Right atrium auricular region (tissue), 2 donors: ENCODE data around the gene RDH13. TPM values are rescaled to one million over a fixed set of nuclear protein-coding genes. Genes with fewer than 3 reads are reported as not detected.
"Not testable (repeated sequence)": the region's sequence is repeated elsewhere in the genome, so short reads cannot be mapped to it uniquely, and the experiment has no call there.

Experiments
- DNase-seq: peaks from one replicate; pipeline ENCODE4 v3.0.0-alpha.2; 2019; ENCODE audit warnings: low spot score
- H3K27ac ChIP-seq, 2 donors: fragments of 200-600 bp; sonication (generic); 1 replicate in 1 of 2; 2 replicates in 1 of 2; pipeline ENCODE4 v1.5.1; 2016 to 2019
- H3K27me3 ChIP-seq, 2 donors: fragments of 200-600 bp; sonication (generic); one replicate each; pipeline versions ENCODE4 v1.5.1 to v1.6.0; 2017 to 2019
- H3K36me3 ChIP-seq: fragments of 200-600 bp; sonication (generic); one replicate; pipeline ENCODE4 v1.5.1; 2016
- H3K4me1 ChIP-seq, 2 donors: fragments of 200-600 bp; sonication (generic); one replicate each; pipeline versions ENCODE4 v1.5.1 to v1.6.0; 2017 to 2019
- H3K4me3 ChIP-seq, 2 donors: fragments of 200-600 bp; sonication (generic); 1 replicate in 1 of 2; 2 replicates in 1 of 2; pipeline ENCODE4 v1.5.1; 2017 to 2019; ENCODE audit warnings: mild to moderate bottlenecking in 1 of 2, moderate library complexity in 1 of 2
- H3K9me3 ChIP-seq, 2 donors: fragments of 200-600 bp; sonication (generic); one replicate each; pipeline ENCODE4 v1.5.1; 2019
- CTCF ChIP-seq, 2 donors: fragments of 200-600 bp; sonication (generic); IDR thresholded peaks; one replicate each; pipeline ENCODE4 v1.5.1; 2019; ENCODE audit warnings: antibody characterized with exemption in 2 of 2
- total RNA-seq, 2 donors: library from RNA; depleted of rRNA; stranded (reverse); fragments of >200 nt; gene quantifications; one replicate each; pipeline ENCODE4 v1.1.0, GENCODE V29; 2016

Gene RDH13
- total RNA-seq, 2 donors from 2014 or later, result 26.5 to 28.1 TPM

GRCh38 chr19:55042344-55042678 is 20.6 kb downstream of the RDH13 start:
- H3K4me1 ChIP-seq, result no peaks in the 10 kb centered on the region
- peaks cover 46% of the 10 kb centered on the region for H3K36me3 ChIP-seq
- no peaks in the 10 kb centered on the region for H3K9me3 ChIP-seq
- no peak overlapping the region for H3K27ac ChIP-seq
- TF ChIP-seq CTCF (IDR thresholded peaks at IDR 0.05), result no peak
- DNase-seq, result no peak
- H3K4me3 ChIP-seq, result no peak overlapping the region
- H3K27me3 ChIP-seq, result no peaks in the 10 kb centered on the region

- Histone ChIP-seq H3K4me1 (no peaks in the 10 kb centered on the region), H3K9me3 (no peaks in the 10 kb centered on the region), H3K4me3 (no peak overlapping the region), H3K36me3 (peaks cover 41% of the 10 kb centered on the region), H3K27me3 (no peaks in the 10 kb centered on the region), H3K27ac (no peak overlapping the region)
- no peak for TF ChIP-seq CTCF (IDR thresholded peaks at IDR 0.05)
- DNase-seq, result no peak
Observed at GRCh38 chr19:55041627-55042343, 21.2 kb downstream of the RDH13 start.

- DNase-seq, result no peak
- no peak overlapping the region for H3K27ac ChIP-seq
- H3K4me3 ChIP-seq, result no peak overlapping the region
- H3K27me3 ChIP-seq, result no peaks in the 10 kb centered on the region
- no peak for TF ChIP-seq CTCF (IDR thresholded peaks at IDR 0.05)
- no peaks in the 10 kb centered on the region for H3K9me3 ChIP-seq
- peaks cover 36% of the 10 kb centered on the region for H3K36me3 ChIP-seq
- H3K4me1 ChIP-seq, result no peaks in the 10 kb centered on the region
Observed at GRCh38 chr19:55041244-55041626, 21.7 kb downstream of the RDH13 start.

- H3K9me3 ChIP-seq, H3K4me1 ChIP-seq, DNase-seq, H3K4me3 ChIP-seq, H3K27ac ChIP-seq, H3K27me3 ChIP-seq: not testable (repeated sequence)
- peaks cover 32% of the 10 kb centered on the region for H3K36me3 ChIP-seq
Observed at GRCh38 chr19:55040654-55041053, 22.3 kb downstream of the RDH13 start.

GRCh38 chr19:55037603-55038002 is 25.3 kb downstream of the RDH13 start:
- not testable (repeated sequence) for DNase-seq, H3K4me1 ChIP-seq, H3K27me3 ChIP-seq, H3K27ac ChIP-seq, H3K36me3 ChIP-seq, H3K4me3 ChIP-seq, H3K9me3 ChIP-seq

- no peak for DNase-seq
- H3K4me3 ChIP-seq, result no peak overlapping the region
- no peak for TF ChIP-seq CTCF (IDR thresholded peaks at IDR 0.05)
- H3K36me3 ChIP-seq, result no peaks in the 10 kb centered on the region
- H3K27ac ChIP-seq, result no peak overlapping the region
- no peaks in the 10 kb centered on the region for H3K27me3 ChIP-seq
- H3K4me1 ChIP-seq, result no peaks in the 10 kb centered on the region
- no peaks in the 10 kb centered on the region for H3K9me3 ChIP-seq
Observed at GRCh38 chr19:55036058-55036457, 26.9 kb downstream of the RDH13 start.

- Histone ChIP-seq H3K27me3 (no peaks in the 10 kb centered on the region), H3K4me1 (no peaks in the 10 kb centered on the region), H3K36me3 (no peaks in the 10 kb centered on the region), H3K4me3 (no peak overlapping the region), H3K9me3 (no peaks in the 10 kb centered on the region), H3K27ac (no peak overlapping the region)
- DNase-seq, result no peak
- no peak for TF ChIP-seq CTCF (IDR thresholded peaks at IDR 0.05)
Observed at GRCh38 chr19:55034751-55035150, 28.2 kb downstream of the RDH13 start.

- H3K27ac ChIP-seq, H3K36me3 ChIP-seq, H3K4me1 ChIP-seq, H3K27me3 ChIP-seq, H3K9me3 ChIP-seq, H3K4me3 ChIP-seq, DNase-seq: not testable (repeated sequence)
Observed at GRCh38 chr19:55032976-55033643, 29.8 kb downstream of the RDH13 start.
